Ishikawa (cell line): Measurements from ENCODE around the gene FAM171A2.

Experiments used
- CEBPB ChIP-seq: IDR thresholded peaks from 2 replicates; pipeline ENCODE4 v1.6.1; 2012
- CREB1 ChIP-seq: IDR thresholded peaks from 2 replicates; pipeline ENCODE4 v1.6.1; 2012; ENCODE audit warnings: low read depth
- EGR1 ChIP-seq: IDR thresholded peaks from 2 replicates; pipeline ENCODE4 v1.6.1; 2012
- EP300 ChIP-seq: IDR thresholded peaks from 2 replicates; pipeline ENCODE4 v1.6.1; 2012; ENCODE audit warnings: borderline replicate concordance
- FOXM1 ChIP-seq: IDR thresholded peaks from 2 replicates; pipeline ENCODE4 v1.6.1; 2012; ENCODE audit warnings: low read depth, borderline replicate concordance
- MAX ChIP-seq: IDR thresholded peaks from 2 replicates; pipeline ENCODE4 v1.6.1; 2012
- NFIC ChIP-seq: IDR thresholded peaks from 2 replicates; pipeline ENCODE4 v1.6.1; 2012
- RAD21 ChIP-seq: IDR thresholded peaks from 2 replicates; pipeline ENCODE4 v1.6.1; 2012; ENCODE audit warnings: low read depth
- REST ChIP-seq: IDR thresholded peaks from 2 replicates; pipeline ENCODE4 v1.6.1; 2012; ENCODE audit warnings: low read depth, mild to moderate bottlenecking
- TAF1 ChIP-seq: IDR thresholded peaks from 2 replicates; pipeline ENCODE4 v1.6.1; 2012; ENCODE audit warnings: low read depth, mild to moderate bottlenecking
- TCF12 ChIP-seq: IDR thresholded peaks from 2 replicates; pipeline ENCODE4 v1.6.1; 2012; ENCODE audit warnings: low read depth
- TEAD4 ChIP-seq: IDR thresholded peaks from 2 replicates; pipeline ENCODE4 v1.6.1; 2012
- USF1 ChIP-seq: IDR thresholded peaks from 2 replicates; pipeline ENCODE4 v1.6.1; 2012
- YY1 ChIP-seq: IDR thresholded peaks from 2 replicates; pipeline ENCODE4 v1.6.1; 2012; ENCODE audit warnings: low read depth
- ZBTB7A ChIP-seq: IDR thresholded peaks from 2 replicates; pipeline ENCODE4 v1.6.1; 2012; ENCODE audit warnings: low read depth

Gene FAM171A2

GRCh38 chr17:44310609-44311376 is 52.9 kb downstream of the FAM171A2 start:
- TF ChIP-seq MAX (no peak), NFIC (no peak), CREB1 (no peak), TCF12 (no peak), EP300 (no peak)

- TF ChIP-seq TEAD4 (no peak), RAD21 (no peak), EP300 (no peak), TAF1 (no peak), REST (no peak), TCF12 (no peak), CEBPB (no peak), NFIC (no peak), FOXM1 (no peak)
These were observed 53.5 kb downstream of the FAM171A2 start for GRCh38 chr17:44310188-44310587.

GRCh38 chr17:44309472-44309871 is 54.2 kb downstream of the FAM171A2 start:
- TF ChIP-seq ZBTB7A, result no peak
- TF ChIP-seq YY1, result no peak
- no peak for TF ChIP-seq RAD21
- TF ChIP-seq TEAD4, result no peak

DNA sequence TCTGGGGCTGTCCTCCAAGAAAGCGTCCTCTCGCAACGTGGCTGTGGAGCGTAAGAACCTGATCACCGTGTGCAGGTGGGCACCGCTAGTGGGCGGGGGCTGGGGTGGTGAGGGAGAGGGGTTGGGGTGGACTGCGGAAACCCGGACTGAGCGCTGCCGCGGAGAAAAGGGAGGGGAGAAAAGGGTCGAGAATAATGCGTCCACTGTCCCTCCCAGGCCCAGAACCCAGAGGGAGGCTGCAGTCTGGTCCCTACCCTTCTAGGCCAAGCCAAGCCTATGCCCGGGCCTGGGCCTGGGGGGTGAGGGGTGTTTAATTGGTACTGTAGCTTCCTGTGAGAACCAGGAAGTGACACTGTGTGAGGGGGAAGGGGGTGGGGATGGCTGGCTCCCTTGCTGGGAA is 54.8 kb downstream of the FAM171A2 start:
- TF ChIP-seq ZBTB7A (no peak), TAF1 (no peak), REST (no peak), CEBPB (no peak), EP300 (no peak), MAX (no peak), EGR1 (no peak), NFIC (no peak), YY1 (no peak), TEAD4 (no peak), RAD21 (no peak), USF1 (no peak), FOXM1 (no peak)

DNA sequence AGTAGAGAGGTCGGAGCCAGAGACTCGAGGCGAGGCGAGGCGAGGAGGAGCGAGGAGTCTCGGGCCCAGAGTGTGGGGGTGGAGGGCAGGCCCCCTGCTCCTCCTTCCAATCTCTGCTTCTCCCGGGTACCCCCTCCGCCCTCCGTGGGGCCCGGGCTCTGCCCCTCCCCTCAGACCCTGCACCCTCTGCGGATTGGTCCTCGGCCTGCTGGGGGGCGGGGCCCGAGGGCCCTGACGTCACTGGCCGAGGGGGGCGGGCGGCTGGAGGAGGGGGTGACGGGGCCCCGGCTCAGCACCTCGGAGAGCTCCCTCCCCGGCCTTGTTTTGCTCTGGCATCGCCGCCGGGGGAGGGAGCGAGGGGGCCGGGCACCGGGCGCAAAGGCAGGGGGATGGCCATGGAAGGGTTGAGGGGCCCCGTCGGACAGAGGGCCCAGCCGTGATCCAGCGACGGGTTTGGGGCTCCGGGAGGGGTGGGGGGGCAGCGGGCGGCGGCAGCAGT is 55.3 kb downstream of the FAM171A2 start, which contains the start of gene RUNDC3A:
Gene RUNDC3A, plus strand, starts transcription at position 282 of the 499 bp plus-strand sequence. CDS start 232 bp downstream, outside the sequence.
- no peak for TF ChIP-seq TAF1
- no peak for TF ChIP-seq EP300
- TF ChIP-seq REST, result peak; percentile 95
- no peak for TF ChIP-seq TEAD4
- no peak for TF ChIP-seq NFIC
- TF ChIP-seq TCF12, result peak; percentile 58; the same call in 1 of the 2 replicates
- TF ChIP-seq RAD21, result no peak
- TF ChIP-seq CREB1, result peak; percentile 81
- TF ChIP-seq ZBTB7A, result peak; percentile 63; the same call in 1 of the 2 replicates
- no peak; the same call in 1 of the 2 replicates for TF ChIP-seq MAX
- no peak for TF ChIP-seq CEBPB
- TF ChIP-seq FOXM1, result no peak
- TF ChIP-seq YY1, result 0 out of 2 replicates have a peak, but pooled peaks have one; percentile 12
- TF ChIP-seq EGR1, result peak; percentile 87
- no peak for TF ChIP-seq USF1
